ENCODE results near the gene THOP1.

The THOP1 gene

DNA sequence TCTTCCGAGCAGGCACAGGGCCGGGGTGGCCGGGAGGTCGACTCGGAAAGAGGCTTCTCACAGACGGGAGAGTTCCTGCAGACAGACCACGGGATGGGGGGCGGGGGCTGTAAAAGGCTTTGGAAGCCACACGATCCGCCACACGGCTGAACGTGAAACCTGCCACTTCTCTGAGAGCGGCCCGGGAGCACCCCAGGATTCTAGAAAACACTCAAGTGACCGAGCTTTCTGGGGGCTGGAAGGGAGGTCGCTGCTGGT lies 29.9 kb upstream of the THOP1 start:
- Histone ChIP-seq H3K4me1 (ENCODE audit: control insufficient read depth in 1 of 2, insufficient read depth in 2 of 2, low read length in 2 of 2) (no peaks in the 10 kb centered on the region), H3K4me3 (ENCODE audit: low read depth in 1 of 2, low read length in 2 of 2) (no peak overlapping the region), H3K27ac (ENCODE audit: low read length) (no peak overlapping the region), H3K9me3 (ENCODE audit: control insufficient read depth in 1 of 2, low read length in 2 of 2) (no peaks in the 10 kb centered on the region), H3K36me3 (ENCODE audit: control insufficient read depth in 1 of 2, insufficient read depth in 2 of 2, low read length in 2 of 2) (peaks cover 21 to 57% of the 10 kb centered on the region in 2 donors), H3K27me3 (ENCODE audit: low read depth, low read length) (no peaks in the 10 kb centered on the region)

DNA sequence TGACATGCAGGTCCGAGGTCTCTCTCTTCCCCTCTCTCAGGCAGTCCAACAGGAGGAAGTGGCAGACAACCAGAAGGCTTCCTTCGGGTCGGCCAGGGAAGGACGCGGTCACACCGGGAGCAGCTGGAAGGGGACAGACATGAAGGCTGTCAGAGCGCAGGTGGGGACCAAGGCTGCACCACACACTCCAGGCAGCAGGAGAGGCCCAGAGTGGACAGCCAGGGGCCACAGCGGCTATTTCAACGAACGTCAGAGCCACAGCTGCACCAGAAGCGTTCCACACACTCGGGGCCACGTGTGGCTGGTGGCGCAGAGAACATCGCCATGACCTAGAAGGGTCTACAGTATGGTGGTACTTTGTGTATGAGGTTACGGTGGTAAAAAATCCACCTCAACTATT lies 29.5 kb upstream of the THOP1 start:
- no peaks in the 10 kb centered on the region for H3K4me1 ChIP-seq (ENCODE audit: control insufficient read depth in 1 of 2, insufficient read depth in 2 of 2, low read length in 2 of 2)
- no peaks in the 10 kb centered on the region for H3K27me3 ChIP-seq (ENCODE audit: low read depth, low read length)
- H3K4me3 ChIP-seq (ENCODE audit: low read depth in 1 of 2, low read length in 2 of 2): no peak overlapping the region
- H3K27ac ChIP-seq (ENCODE audit: low read length): no peak overlapping the region
- H3K9me3 ChIP-seq (ENCODE audit: control insufficient read depth in 1 of 2, low read length in 2 of 2): no peaks in the 10 kb centered on the region
- peaks cover 25 to 62% of the 10 kb centered on the region in 2 donors for H3K36me3 ChIP-seq (ENCODE audit: control insufficient read depth in 1 of 2, insufficient read depth in 2 of 2, low read length in 2 of 2)

DNA sequence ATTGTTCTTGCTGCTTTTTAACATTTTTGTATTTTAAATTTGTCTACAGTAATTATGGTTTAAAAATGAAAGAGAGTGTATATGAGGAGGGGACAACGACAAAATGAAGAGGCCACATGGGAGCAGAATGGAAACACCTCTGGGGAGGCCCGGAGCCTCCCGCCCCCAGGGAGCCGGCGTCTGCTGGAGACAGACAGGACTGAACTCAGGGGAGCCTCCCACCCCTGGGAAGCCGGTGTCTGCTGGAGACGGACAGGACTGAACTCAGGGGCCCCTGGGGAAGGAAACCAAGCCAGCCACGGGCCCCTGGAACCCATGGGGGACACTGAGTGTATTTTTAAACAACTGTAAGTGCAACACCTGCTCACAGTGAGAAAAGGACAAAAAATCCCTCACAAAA lies 28.8 kb upstream of the THOP1 start:
- no peak overlapping the region for H3K27ac ChIP-seq (ENCODE audit: low read length)
- H3K4me1 ChIP-seq (ENCODE audit: control insufficient read depth in 1 of 2, insufficient read depth in 2 of 2, low read length in 2 of 2): no peaks in the 10 kb centered on the region
- H3K4me3 ChIP-seq (ENCODE audit: low read depth in 1 of 2, low read length in 2 of 2): no peak overlapping the region
- H3K36me3 ChIP-seq (ENCODE audit: control insufficient read depth in 1 of 2, insufficient read depth in 2 of 2, low read length in 2 of 2): peaks cover 31 to 68% of the 10 kb centered on the region in 2 donors
- H3K9me3 ChIP-seq (ENCODE audit: control insufficient read depth in 1 of 2, low read length in 2 of 2): no peaks in the 10 kb centered on the region
- H3K27me3 ChIP-seq (ENCODE audit: low read depth, low read length): no peaks in the 10 kb centered on the region

DNA sequence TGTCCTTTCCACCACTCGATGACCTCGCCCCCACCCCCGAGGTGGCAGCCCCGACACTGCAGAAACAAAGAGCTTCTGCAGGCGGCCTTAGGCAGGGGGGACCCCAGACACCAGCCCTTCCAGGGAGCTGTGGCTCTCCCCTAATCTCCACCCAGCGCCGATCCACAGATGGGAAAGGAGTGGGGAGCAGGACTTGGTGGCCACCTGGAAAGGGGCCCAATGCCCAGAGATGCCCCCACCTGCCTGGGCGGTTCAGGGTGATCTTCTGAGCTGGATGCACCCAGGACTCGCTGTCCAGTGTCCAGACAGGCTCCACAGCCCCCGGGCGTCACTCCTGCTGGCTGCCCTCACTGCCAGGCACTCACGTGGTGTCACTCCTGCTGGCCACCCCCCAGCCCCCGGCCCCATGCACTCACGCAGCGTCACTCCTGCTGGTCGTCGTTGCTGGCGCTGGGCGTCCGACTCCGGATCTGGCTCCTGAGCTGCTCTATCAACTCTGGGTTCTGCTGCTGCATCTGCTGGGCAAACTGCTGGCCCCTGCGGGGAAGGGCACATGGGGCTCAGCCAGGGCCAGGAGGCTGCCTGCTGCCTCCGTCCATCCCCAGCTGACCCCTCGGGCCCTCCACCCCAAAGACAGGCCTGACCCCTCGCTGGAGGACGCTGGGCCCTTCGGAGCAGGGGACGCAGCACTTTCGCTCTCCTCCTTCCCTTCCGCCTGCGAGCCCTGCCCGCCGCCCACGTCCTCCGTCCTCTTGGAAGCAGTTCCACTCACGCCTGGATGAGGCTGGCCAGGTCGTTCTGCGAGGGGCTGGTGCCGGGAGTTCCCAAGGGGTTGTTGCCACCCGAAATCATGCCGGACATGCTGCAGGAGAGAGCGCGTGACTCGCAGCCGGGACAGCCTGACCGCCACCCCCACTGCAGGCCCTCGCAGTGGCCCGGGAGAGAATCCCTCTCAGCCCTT lies 28.1 kb upstream of the THOP1 start:
- Histone ChIP-seq H3K4me3 (ENCODE audit: low read depth in 1 of 2, low read length in 2 of 2) (no peak overlapping the region), H3K36me3 (ENCODE audit: control insufficient read depth in 1 of 2, insufficient read depth in 2 of 2, low read length in 2 of 2) (peaks cover 31 to 76% of the 10 kb centered on the region in 2 donors)

DNA sequence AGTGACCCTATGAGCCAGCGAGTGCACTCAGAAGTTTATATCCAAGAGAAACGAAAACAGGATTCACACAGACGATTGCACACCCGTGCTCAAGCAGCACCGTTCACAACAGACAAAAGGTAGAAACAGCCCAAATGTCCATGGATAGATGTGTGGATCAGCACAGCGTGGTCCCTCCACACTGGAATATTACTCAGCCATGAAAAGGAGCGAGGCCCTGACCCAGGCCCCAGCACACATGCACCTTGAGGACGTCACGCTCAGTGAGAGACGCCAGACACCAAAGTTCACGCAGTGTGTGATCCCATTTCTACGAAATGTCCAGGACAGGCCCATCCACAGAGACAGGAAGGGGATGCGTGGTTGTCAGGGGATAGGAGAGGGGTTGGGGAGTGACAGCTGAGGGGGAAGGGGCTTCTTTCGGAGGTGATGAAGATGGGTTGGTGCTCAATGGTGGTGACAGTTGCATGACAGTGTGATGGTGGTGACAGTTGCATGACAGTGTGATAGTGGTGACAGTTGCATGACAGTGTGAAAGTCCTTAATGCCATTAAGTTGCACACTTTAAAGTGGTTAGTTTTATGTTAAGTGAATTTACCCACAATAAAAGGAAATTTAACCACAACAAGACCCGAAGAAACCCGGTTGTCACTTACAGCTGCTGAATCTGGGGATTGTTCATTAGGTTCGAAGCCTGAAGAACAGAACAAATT lies 26.5 kb upstream of the THOP1 start:
- Histone ChIP-seq H3K36me3 (ENCODE audit: control insufficient read depth in 1 of 2, insufficient read depth in 2 of 2, low read length in 2 of 2) (peaks cover 41 to 86% of the 10 kb centered on the region in 2 donors), H3K27ac (ENCODE audit: low read length) (no peak overlapping the region)

More for the DNA sequence above, 28.1 kb upstream of the THOP1 start:
- Histone ChIP-seq H3K27ac (ENCODE audit: low read length) (no peak overlapping the region), H3K9me3 (ENCODE audit: control insufficient read depth in 1 of 2, low read length in 2 of 2) (no peaks in the 10 kb centered on the region), H3K27me3 (ENCODE audit: low read depth, low read length) (no peaks in the 10 kb centered on the region), H3K4me1 (ENCODE audit: control insufficient read depth in 1 of 2, insufficient read depth in 2 of 2, low read length in 2 of 2) (no peaks in the 10 kb centered on the region)

DNA sequence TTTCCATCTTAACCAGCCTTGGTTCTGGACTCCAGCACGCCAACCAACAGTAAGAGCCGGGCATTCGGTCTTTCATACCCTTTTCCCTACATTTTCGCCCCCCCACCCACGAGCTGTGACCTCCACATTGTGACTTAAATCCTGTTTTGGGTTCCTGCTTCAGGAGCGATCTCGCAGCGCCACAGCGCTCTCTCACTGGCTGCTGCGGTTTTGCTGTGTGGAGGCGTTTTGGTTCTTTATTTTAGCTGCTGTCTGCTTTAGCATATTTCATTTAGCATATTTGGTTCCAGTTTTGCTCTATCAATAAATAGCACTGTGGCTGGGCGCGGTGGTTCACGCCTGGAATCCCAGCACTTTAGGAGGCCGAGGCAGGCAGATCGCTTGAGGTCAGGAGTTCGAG lies 25.9 kb upstream of the THOP1 start:
- Histone ChIP-seq H3K27me3 (ENCODE audit: low read depth, low read length) (no peaks in the 10 kb centered on the region), H3K27ac (ENCODE audit: low read length) (no peak overlapping the region), H3K9me3 (ENCODE audit: control insufficient read depth in 1 of 2, low read length in 2 of 2) (no peaks in the 10 kb centered on the region), H3K4me1 (ENCODE audit: control insufficient read depth in 1 of 2, insufficient read depth in 2 of 2, low read length in 2 of 2) (no peaks in the 10 kb centered on the region), H3K4me3 (ENCODE audit: low read depth in 1 of 2, low read length in 2 of 2) (no peak overlapping the region), H3K36me3 (ENCODE audit: control insufficient read depth in 1 of 2, insufficient read depth in 2 of 2, low read length in 2 of 2) (peaks cover 44 to 84% of the 10 kb centered on the region in 2 donors)

More for the DNA sequence above, 26.5 kb upstream of the THOP1 start:
- H3K4me1 ChIP-seq (ENCODE audit: control insufficient read depth in 1 of 2, insufficient read depth in 2 of 2, low read length in 2 of 2): no peaks in the 10 kb centered on the region
- no peak overlapping the region for H3K4me3 ChIP-seq (ENCODE audit: low read depth in 1 of 2, low read length in 2 of 2)
- no peaks in the 10 kb centered on the region for H3K27me3 ChIP-seq (ENCODE audit: low read depth, low read length)
- no peaks in the 10 kb centered on the region for H3K9me3 ChIP-seq (ENCODE audit: control insufficient read depth in 1 of 2, low read length in 2 of 2)

DNA sequence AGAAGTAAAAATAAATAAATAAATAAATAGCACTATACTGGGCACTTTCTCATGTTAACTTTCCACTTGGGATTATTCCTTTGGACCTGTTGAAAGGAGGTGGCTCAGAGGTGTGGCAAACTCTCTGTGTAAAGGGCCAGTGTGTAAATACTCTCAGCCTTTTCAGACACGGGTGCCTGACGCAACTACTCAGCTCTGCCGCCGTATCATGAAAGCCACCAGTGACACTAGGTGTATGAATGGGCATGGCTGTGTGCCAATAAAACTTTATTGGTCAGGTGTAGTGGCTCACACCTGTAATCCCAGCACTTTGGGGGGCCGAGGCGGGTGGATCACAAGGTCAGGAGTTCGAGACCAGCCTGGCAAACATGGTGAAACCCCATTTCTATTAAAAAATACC lies 25.3 kb upstream of the THOP1 start:
- H3K27me3 ChIP-seq (ENCODE audit: low read depth, low read length): no peaks in the 10 kb centered on the region
- no peaks in the 10 kb centered on the region for H3K4me1 ChIP-seq (ENCODE audit: control insufficient read depth in 1 of 2, insufficient read depth in 2 of 2, low read length in 2 of 2)
- H3K36me3 ChIP-seq (ENCODE audit: control insufficient read depth in 1 of 2, insufficient read depth in 2 of 2, low read length in 2 of 2): peaks cover 40 to 82% of the 10 kb centered on the region in 2 donors
- no peaks in the 10 kb centered on the region for H3K9me3 ChIP-seq (ENCODE audit: control insufficient read depth in 1 of 2, low read length in 2 of 2)
- no peak overlapping the region for H3K4me3 ChIP-seq (ENCODE audit: low read depth in 1 of 2, low read length in 2 of 2)
- H3K27ac ChIP-seq (ENCODE audit: low read length): no peak overlapping the region

DNA sequence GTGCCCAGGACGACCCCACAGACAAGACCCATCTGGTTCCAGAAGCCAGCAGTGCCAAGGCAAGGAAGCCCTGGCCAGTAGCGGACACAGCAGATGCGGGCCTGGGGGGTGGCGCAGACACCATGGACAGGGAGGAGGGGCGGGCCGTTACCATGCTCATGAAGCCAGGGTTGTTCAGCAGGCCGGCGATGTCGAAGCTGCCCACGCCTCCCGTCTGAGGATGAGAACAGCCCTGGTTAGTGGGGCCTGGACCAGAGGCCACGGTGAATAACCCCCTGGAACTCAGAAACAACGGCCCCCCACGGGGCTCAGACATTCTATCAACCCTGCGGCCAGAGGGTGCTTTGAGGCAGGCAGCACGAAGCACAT lies 24.0 kb upstream of the THOP1 start:
- Histone ChIP-seq H3K4me3 (ENCODE audit: low read depth in 1 of 2, low read length in 2 of 2) (no peak overlapping the region), H3K27ac (ENCODE audit: low read length) (no peak overlapping the region), H3K9me3 (ENCODE audit: control insufficient read depth in 1 of 2, low read length in 2 of 2) (no peaks in the 10 kb centered on the region), H3K4me1 (ENCODE audit: control insufficient read depth in 1 of 2, insufficient read depth in 2 of 2, low read length in 2 of 2) (no peaks in the 10 kb centered on the region), H3K27me3 (ENCODE audit: low read depth, low read length) (no peaks in the 10 kb centered on the region), H3K36me3 (ENCODE audit: control insufficient read depth in 1 of 2, insufficient read depth in 2 of 2, low read length in 2 of 2) (peaks cover 35 to 84% of the 10 kb centered on the region in 2 donors)

DNA sequence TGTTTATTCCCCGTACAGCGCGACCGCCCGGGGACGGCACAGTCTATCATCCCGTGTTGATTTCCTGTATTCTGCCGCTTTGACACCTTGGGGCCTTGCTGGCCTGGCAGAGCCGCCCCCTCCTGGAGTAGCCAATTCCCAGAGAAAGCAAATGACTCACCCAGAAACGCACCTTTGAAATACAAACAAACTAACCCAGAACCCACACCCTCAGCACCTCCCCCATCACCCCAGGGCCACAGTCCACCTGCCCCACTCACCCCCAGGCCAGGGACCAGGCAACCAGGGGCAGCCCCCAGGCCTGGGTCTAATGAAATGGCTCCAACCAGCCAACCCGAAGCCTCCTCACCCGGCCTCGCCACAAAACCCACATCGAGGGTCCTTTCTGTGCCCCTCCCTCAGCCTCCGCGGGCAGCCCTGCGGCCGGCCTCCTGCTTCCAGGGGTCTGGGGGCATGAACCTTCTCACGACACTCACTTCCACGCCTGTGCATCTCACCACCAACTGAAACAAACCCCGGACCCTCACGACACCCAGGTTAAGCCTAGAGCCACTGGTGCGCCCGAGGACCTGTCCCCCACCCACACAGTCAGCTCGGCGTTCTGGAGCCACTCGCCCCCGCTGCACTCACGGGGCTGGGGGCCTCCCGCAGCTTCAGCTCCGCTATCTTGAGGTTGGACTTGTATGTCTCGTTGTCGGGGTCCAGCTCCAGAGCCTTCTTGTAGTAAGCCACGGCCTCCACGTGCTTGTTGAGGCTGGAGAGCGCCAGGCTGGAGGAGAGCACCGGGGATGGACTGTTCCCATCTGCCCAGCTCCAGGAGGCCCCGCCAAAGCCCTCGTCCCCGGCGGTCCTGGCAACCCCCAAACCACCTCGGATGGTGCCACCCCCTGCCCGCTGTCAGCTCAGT lies 23.2 kb upstream of the THOP1 start:
- no peaks in the 10 kb centered on the region for H3K27me3 ChIP-seq (ENCODE audit: low read depth, low read length)
- no peaks in the 10 kb centered on the region for H3K9me3 ChIP-seq (ENCODE audit: control insufficient read depth in 1 of 2, low read length in 2 of 2)
- no peak overlapping the region for H3K4me3 ChIP-seq (ENCODE audit: low read depth in 1 of 2, low read length in 2 of 2)
- H3K27ac ChIP-seq (ENCODE audit: low read length): no peak overlapping the region
- peaks cover 35 to 84% of the 10 kb centered on the region in 2 donors for H3K36me3 ChIP-seq (ENCODE audit: control insufficient read depth in 1 of 2, insufficient read depth in 2 of 2, low read length in 2 of 2)
- no peaks in the 10 kb centered on the region for H3K4me1 ChIP-seq (ENCODE audit: control insufficient read depth in 1 of 2, insufficient read depth in 2 of 2, low read length in 2 of 2)

DNA sequence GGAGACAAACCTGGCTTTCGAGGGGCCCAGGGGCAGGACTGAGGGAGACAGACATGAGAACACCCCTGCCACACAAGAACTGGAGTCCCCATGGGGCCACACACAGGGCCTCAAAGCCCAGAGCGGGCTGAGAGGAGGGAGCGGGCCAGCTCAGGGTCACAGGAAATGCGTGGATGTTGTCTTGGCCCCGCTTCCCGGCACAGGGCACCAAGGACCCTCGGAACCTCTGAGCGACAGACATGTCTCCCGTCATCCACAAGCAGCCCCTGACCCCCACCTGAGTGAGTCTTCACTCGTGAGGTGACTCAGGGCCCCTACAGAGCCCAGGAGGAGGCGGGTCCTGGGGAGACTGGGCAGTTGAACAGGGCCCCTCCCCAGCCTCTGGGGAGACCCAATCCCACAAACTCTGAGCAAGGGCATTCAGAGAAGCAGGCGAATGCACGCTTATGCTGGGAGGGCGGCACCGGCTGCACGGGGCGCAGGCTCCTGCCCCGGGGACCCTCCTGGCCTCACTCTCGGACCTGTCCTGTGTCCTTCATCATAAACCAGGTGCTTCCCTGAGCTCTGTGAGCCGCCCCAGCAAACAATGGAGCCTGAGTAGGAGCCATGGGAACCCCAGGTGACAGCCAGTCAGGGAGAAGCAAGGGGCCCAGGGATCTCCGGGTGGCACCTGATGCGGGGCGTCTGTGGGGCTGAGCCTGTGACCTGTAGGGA lies 22.4 kb upstream of the THOP1 start:
- H3K27ac ChIP-seq (ENCODE audit: low read length): no peak overlapping the region
- no peaks in the 10 kb centered on the region for H3K4me1 ChIP-seq (ENCODE audit: control insufficient read depth in 1 of 2, insufficient read depth in 2 of 2, low read length in 2 of 2)
- peaks cover 35 to 81% of the 10 kb centered on the region in 2 donors for H3K36me3 ChIP-seq (ENCODE audit: control insufficient read depth in 1 of 2, insufficient read depth in 2 of 2, low read length in 2 of 2)
- H3K4me3 ChIP-seq (ENCODE audit: low read depth in 1 of 2, low read length in 2 of 2): no peak overlapping the region
- H3K27me3 ChIP-seq (ENCODE audit: low read depth, low read length): no peaks in the 10 kb centered on the region
- no peaks in the 10 kb centered on the region for H3K9me3 ChIP-seq (ENCODE audit: control insufficient read depth in 1 of 2, low read length in 2 of 2)

Data from muscle layer of duodenum (tissue), 2 donors.